Activated CD8-positive, alpha-beta memory T cell treated with anti-CD3 and anti-CD28 coated beads, Interleukin-2, amount 50 U/mL, for 24 hours (primary cell): ENCODE measurements around the gene ZNF180.
"Not testable (repeated sequence)": the region's sequence is repeated elsewhere in the genome, so short reads cannot be mapped to it uniquely, and the experiment has no call there.

Source experiments
- DNase-seq: peaks from one replicate; pipeline ENCODE4 v3.0.0-alpha.2; 2020; ENCODE audit errors: extremely low read depth

The ZNF180 gene

DNA sequence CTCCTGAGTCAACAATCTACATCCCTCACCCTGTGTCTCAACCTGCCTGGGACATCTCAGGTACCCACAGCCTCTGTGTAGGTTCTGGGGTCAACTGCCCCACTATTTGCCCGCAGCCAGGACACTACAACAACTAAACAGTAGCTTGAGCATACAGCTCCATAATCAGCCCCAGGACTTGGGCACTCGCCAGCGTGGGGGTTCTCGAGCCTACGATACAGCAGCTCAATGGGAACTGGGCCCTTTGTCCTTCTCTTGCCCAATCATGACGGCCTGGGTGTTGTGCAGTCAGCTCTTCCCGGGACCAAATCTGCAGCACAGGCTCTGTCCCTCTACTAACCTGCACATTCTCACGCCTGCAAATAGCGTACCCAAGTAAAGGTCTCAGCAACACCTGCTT is 1.3 kb downstream of the ZNF180 start:
- no peak for DNase-seq

DNA sequence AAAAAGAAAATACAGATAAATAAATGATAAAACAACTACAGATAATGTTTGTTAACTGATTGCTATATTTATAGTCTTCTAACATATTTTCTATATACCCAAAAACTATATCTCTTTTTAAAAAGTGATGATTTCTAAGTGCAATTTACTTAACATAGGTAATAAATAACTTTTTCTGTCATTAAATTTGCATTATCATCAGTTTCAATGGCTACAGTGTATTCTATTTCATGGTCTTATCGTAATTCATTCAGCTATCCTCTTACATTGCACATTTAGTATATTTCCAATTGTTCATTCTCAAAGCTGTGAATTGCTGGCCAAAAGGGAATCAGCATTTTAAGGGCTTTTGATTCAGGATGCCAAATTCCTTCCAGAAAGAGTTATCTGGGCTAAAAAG is 3.6 kb downstream of the ZNF180 start:
- DNase-seq: no peak

DNA sequence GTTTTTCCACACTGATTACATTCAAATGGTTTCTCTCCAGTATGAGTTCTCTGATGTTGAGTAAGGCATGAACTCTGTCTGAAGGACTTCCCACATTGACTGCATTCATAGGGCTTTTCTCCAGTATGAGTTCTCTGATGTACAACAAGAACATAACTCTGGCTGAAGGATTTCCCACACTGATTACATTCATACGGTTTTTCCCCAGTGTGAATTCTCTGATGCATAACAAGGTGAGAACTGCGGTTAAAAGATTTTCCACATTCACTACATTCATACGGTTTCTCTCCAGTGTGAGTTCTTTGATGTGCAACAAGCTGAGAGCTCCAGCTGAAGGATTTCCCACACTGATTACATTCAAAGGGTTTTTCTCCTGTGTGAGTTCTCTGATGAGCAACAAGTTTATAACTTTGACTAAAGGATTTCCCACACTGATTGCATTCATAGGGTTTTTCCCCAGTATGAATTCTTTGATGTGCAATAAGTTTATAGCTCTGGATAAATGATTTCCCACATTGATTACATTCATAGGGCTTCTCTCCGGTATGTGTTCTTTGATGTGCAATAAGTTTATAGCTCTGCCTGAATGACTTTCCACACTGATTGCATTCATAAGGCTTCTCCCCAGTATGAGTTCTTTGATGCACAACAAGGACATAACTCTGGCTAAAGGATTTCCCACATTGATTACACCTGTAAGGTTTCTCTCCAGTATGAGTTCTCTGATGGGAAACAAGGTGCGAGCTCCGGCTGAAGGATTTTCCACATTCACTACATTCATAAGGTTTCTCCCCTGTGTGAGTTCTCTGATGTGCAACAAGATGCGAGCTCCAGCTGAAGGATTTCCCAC is 23.5 kb downstream of the ZNF180 start:
- DNase-seq: no peak

DNA sequence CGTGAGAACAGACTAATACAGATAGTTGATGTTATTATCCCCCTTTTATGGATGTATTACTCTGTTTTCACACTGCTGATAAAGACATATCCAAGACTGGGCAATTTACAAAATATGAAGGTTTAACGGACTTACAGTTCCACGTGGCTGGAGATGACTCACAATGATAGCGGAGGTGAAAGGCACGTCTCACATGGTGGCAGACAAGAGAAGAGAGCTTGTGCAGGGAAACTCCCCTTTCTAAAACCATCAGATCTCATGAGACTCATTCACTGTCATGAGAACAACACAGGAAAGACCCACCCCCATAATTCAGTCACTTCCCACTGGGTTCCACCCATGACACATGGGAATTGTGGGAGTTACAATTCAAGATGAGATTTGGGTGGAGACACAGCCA is 31.6 kb downstream of the ZNF180 start:
- DNase-seq: not testable (repeated sequence)

DNA sequence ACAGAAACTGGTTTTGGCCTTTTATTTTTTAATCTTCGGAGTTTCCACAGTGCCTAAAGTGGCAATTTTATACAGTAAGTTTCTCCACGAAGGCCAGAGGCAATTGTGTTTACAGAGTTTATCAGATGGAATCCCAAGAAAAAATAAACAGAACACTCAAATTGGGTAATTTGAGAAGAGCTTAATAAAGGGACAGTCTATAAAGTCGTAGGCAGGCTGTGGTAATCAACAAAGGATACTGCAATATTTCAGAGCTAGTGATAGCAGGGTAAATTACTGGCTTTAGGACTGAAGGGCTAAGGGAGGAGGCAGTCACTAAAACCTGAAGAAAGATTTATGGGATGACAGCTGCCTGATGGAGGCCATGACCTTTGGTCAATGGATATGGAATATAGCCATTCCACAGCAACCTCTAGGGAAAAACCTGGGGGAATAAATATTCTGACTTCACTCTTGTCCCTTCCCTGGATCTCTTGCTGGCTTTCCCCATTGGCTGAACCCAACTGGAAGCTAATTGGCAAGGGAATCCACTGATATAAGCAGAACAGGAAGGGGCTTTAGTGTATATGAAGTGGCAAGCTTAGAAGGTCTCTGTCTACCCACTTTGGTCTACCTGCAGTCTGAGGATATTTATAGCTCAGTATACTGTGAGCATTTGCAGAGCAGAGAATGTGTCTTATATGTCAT is 37.6 kb downstream of the ZNF180 start:
- DNase-seq: not testable (repeated sequence)

DNA sequence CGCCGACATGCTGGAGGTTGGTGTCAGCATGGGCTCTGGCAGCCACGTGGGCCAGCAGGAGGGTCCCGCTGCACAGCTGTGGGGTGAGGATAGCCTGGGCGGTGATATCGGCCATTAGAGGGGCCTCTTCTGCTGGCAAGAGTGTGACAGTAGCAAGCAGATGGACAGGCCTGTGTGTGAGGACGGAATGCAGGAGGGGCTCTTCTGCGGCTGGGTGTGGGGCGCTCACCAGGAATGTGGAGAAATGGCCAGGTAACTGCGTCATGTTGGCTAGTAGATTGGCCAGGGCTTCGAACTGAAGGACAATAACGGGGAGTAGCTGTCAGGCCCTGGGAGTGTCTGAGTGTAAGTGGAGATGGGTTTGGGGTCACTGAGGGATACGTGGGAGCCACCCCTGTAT is 44.3 kb downstream of the ZNF180 start:
- not testable (repeated sequence) for DNase-seq

DNA sequence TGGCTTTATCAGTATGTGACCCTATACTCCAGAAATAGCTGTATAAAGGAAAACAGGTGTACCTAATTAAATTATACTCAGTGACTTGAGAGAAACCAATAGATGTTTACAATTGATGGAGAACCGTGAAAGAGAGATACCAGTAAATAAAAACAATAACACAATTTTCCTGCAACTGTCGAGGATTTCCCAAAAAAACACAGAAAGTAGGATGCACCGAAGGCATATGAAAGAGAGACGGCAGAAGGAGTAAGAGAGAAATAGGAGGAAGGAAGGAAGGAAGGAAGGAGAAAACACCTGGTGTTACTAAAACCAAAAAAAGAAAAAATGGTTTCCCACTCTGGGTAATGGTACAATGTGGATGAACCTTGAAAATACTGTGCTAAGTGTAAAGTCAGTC is 45.2 kb downstream of the ZNF180 start:
- DNase-seq: no peak

DNA sequence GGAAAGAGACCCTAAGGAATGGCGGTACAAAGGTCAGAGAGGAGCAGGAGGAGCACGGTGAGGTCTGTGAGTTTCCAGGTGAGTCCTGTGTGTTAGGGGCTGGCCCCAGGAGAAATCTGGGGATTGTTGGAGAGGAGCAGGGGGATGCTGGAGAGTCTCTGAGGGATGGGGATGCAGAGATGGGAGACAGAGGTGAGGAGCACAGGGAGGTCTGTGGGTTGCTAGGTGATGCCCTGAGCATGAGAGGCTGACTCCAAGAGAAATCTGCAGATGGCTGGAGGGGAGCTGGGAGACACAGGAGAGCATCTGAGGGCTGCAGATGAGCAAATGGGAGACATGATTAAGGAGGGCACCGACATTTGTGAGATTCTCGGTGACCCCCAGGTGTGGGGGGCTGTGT is 48.0 kb downstream of the ZNF180 start:
- DNase-seq: no peak

DNA sequence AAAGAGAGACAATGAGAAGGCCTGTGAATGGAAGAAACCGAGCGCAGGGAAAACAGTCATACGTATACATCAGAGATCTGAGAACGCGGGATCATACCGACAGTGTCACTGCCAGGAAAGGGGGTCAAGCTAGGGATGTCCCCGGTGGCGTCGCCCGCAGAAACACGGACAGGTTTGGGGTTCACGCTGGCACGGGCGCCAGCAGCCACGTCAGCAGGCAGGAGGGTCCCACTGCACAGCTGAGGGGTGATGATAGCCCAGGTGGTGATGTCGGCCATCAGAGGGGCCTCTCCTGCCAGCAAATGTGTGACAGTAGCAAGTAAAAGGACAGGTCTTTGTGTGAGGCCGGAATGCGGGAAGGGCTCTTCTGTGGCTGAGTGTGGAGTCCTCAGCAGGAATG is 48.6 kb downstream of the ZNF180 start:
- DNase-seq: no peak

DNA sequence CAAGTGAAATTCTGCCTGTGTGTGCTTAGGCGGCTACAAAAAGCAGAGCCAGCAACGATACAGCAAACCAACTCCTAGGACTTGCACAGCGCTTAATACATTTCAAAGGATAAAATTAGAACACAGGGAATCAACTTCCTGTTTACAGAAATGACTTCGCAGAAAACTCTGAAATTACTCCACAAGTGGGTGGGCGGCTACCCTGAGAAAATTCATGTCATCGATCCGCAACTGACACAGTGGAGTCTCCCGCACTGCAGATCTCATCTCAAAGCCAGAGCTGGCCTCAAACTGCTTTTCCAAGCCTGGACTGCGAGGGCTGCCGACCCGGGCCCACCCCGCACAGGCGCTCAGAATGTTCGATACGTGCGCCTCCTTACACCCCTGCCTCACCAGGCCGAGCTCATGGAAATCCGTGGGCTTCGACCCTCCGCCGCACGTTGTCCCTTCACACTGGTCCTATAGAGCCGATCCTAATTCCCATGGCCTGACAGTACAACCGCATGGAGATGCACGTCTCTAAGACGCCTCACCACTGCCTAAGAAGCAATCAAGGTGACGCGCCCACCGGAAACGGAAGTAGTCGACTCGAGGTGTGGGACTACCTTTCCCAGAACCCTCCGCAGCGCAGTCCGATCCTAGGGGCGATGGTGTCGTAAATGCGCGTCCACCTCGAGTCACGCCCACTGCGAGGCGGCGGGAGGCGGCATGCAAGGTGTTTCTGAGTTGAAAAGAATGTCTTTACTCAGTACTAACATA is 52.2 kb downstream of the ZNF180 start, which contains the start of gene ZNF229:
Gene ZNF229, minus strand, starts transcription at position 557 of the 759 bp plus-strand sequence. CDS start 5,625 bp downstream, outside the sequence.
- DNase-seq: peak; percentile 52

DNA sequence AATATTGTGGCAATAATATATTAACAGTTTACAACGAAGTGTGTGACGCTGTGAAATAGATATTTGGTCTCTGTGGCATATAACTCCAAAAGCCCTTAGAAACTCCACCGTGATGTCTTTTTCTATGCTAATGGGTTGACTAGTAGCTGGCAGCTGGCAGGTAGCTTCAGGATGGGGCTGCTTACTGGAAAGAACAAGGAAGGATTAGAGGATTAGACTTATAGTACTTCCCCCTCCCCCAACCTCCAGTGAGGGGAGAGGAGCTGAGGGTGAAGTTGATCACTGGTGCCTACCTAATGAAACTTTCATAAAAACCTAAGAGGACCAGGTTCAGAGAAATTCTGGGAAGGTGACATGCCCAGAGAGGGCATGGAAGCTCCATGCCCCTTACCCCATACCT is 61.9 kb downstream of the ZNF180 start:
- no peak for DNase-seq

DNA sequence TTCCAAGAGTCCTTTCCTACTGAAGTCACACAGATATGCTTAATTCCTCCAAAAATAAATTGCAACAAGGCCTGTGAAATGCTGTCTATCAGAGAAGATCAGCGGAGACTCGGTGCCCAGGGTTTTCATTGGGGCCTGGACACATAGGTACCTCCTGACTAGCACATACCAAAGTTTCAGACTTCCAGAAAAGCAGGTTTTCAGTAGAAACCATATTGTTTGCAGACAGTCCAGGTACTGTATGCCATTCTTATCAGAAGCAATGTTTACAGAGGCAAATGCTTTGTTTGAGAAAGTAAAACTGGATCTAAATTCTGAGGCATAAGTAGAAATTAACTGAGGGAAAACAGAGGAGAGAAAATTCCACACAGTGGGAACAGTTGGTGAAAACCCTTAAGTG is 64.9 kb downstream of the ZNF180 start:
- DNase-seq: no peak

DNA sequence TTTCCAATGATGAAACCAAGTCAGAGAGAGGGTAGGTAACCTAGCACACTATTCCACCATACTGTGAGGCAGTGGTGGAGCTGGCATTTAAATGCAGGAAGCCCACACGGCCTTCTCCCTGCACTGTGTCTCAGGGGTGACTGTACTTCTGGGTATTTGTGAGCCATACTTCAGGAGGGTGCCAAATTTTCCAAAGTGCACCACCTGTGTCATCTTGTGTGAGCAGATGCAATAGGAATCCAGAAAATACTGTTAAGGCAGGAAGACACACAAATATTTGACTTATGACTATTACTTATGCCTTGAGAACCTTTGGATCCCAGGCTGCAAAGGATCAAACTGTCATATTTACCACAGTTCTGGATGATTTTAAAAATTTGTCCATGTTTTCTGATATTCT is 69.4 kb downstream of the ZNF180 start:
- DNase-seq: no peak
